GM12878 (cell line): ENCODE measurements around the gene PTCHD4. TPM values are rescaled to one million over a fixed set of nuclear protein-coding genes. Genes with fewer than 3 reads are reported as not detected.

Experiments used
- ATAC-seq: fragments of 200-7000 bp; cut with Tn5 transposase; 3 replicates; pipeline ENCODE4 v1.9.1; 2020; ENCODE audit warnings: mild to moderate bottlenecking, moderate library complexity
- BruUV-seq: library from RNA; stranded (reverse); fragments of 400-500 nt; replicated peaks from 2 replicates; lab custom pipeline; 2021; lab: Mats Ljungman, UMichigan
- CTCF ChIA-PET: fragments of 300-600 bp; sonication (Branson Sonifier 250); formaldehyde crosslinking; extraction: SDS; loops from one replicate; lab custom pipeline; 2021; ENCODE audit warnings: inconsistent platforms; lab: Yijun Ruan, JAX
- POLR2A ChIA-PET: fragments of 350-600 bp; formaldehyde crosslinking; extraction: SDS; loops from one replicate; lab custom pipeline; 2021; ENCODE audit warnings: inconsistent platforms; lab: Charles Lee
- RAD21 ChIA-PET: fragments of 300-600 bp; sonication (Branson Sonifier 250); formaldehyde crosslinking; loops from one replicate; lab custom pipeline; 2023; ENCODE audit warnings: antibody characterized with exemption; ENCODE audit not compliant: unreplicated experiment; lab: Charles Lee
- SMC1A ChIA-PET: fragments of 300-600 bp; sonication (Branson Sonifier 250); formaldehyde crosslinking; loops from one replicate; lab custom pipeline; 2023; ENCODE audit not compliant: unreplicated experiment, uncharacterized antibody; lab: Charles Lee
- DNase-seq: peaks from one replicate; pipeline ENCODE4 v3.0.0-alpha.2; 2011; ENCODE audit warnings: low read depth, low spot score
- FAIRE-seq: peaks from 3 replicates; lab custom pipeline; 2011; peaks lifted over from hg19 to GRCh38; lab: Jason Lieb, UNC
- H2AFZ ChIP-seq: 2 replicates; pipeline ENCODE4 v1.6.0; 2011; ENCODE audit warnings: low read depth, low read length, control low read depth; ENCODE audit not compliant: control insufficient read depth
- H3K27ac ChIP-seq: 2 replicates; pipeline ENCODE4 v1.5.1; 2011; ENCODE audit warnings: control low read depth; ENCODE audit not compliant: control insufficient read depth, insufficient read depth
- H3K27me3 ChIP-seq, 2 experiments: replicated peaks in 1 of 2; 2 replicates each; pipeline versions ENCODE4 v1.6.0 to v1.6.1; 2011; ENCODE audit warnings: low read length in 1 of 2; ENCODE audit not compliant: control insufficient read depth in 2 of 2, insufficient read depth in 2 of 2
- H3K36me3 ChIP-seq, 2 experiments: 2 replicates each; pipeline ENCODE4 v1.5.1; 2011; ENCODE audit warnings: low read length in 1 of 2; ENCODE audit not compliant: control insufficient read depth in 2 of 2, insufficient read depth in 2 of 2
- H3K4me1 ChIP-seq: 2 replicates; pipeline ENCODE4 v1.6.1; 2011; ENCODE audit warnings: mild to moderate bottlenecking, low read length, moderate library complexity, mixed read lengths; ENCODE audit not compliant: control insufficient read depth, insufficient read depth
- H3K4me2 ChIP-seq: 2 replicates; pipeline ENCODE4 v1.6.0; 2011; ENCODE audit warnings: control low read depth; ENCODE audit not compliant: control insufficient read depth, insufficient read depth
- H3K4me3 ChIP-seq: fragments of 200-600 bp; sonication (generic); 2 replicates; pipeline ENCODE4 v1.5.1; 2016
- H3K79me2 ChIP-seq: 2 replicates; pipeline ENCODE4 v1.6.0; 2011; ENCODE audit warnings: low read length; ENCODE audit not compliant: control insufficient read depth, insufficient read depth
- H3K9ac ChIP-seq: 2 replicates; pipeline ENCODE4 v1.8.0; 2011; ENCODE audit warnings: low read length, control low read depth, mixed read lengths; ENCODE audit not compliant: control insufficient read depth, insufficient read depth
- H3K9me3 ChIP-seq: replicated peaks from 3 replicates; pipeline ENCODE4 v1.5.1; 2011; ENCODE audit warnings: mild to moderate bottlenecking, low read length; ENCODE audit not compliant: control insufficient read depth, insufficient read depth
- H4K20me1 ChIP-seq: 2 replicates; pipeline ENCODE4 v1.6.0; 2011; ENCODE audit not compliant: control insufficient read depth, insufficient read depth
- BCL11A ChIP-seq: IDR thresholded peaks from 2 replicates; pipeline ENCODE4 v1.6.1; 2011; ENCODE audit warnings: low read depth, low read length
- RAD21 ChIP-seq: IDR thresholded peaks from 2 replicates; pipeline ENCODE4 v1.6.1; 2011; ENCODE audit warnings: mild to moderate bottlenecking, low read depth, low read length, moderate library complexity; ENCODE audit not compliant: insufficient read depth
- RCOR1 ChIP-seq: conservative IDR thresholded peaks from 2 replicates; pipeline ENCODE4 v1.6.1; 2012; ENCODE audit warnings: low read depth, low read length, improper control_type of control experiment
- SMAD5 ChIP-seq: IDR thresholded peaks from 2 replicates; pipeline ENCODE4 v1.6.1; 2016; ENCODE audit warnings: antibody characterized with exemption, low read depth
- ZNF24 ChIP-seq: fragments of 450-650 bp; IDR thresholded peaks from 2 replicates; pipeline ENCODE4 v1.6.1; 2017; ENCODE audit warnings: antibody characterized with exemption, mild to moderate bottlenecking
- WGBS: methylation state at CpG from one replicate; pipeline ENCODE4 v1.1.6; 2016; ENCODE audit warnings: low lambda C conversion rate; ENCODE audit not compliant: insufficient replicate concordance, insufficient coverage; ENCODE audit errors: missing lambda C conversion rate; 5-methylcytosine and 5-hydroxymethylcytosine counted together
- in situ Hi-C: fragments of 300-500 bp; cut with MboI; formaldehyde crosslinking; loops from 9 replicates; pipeline ENCODE4 v1.14.3; 2018; ENCODE audit warnings: mixed read lengths
- intact Hi-C: fragments of 100-400 bp; cut with micrococcal nuclease; formaldehyde crosslinking; loops from one replicate; pipeline ENCODE4 v1.14.2; 2022; ENCODE audit not compliant: unreplicated experiment
- polyA plus RNA-seq, 11 experiments: library from polyadenylated mRNA; depleted of rRNA in 4 of 11; unstranded in 6 of 11; stranded (reverse) in 5 of 11; fragments of >200 nt; fragmentation: Nextera tagmentation in 4 of 11; fragmentation: Illumina TruSeq in 1 of 11; extraction: Ambion mirVana in 4 of 11; extraction: Trizol in 1 of 11; gene quantifications; 1 replicate in 1 of 11; 2 replicates in 10 of 11; pipeline versions ENCODE4 v1.2.1 to v1.2.3, GENCODE V29; 2011 to 2016; ENCODE audit warnings: inconsistent platforms in 2 of 11, missing spikeins in 2 of 11, low read depth in 1 of 11
- total RNA-seq, 4 experiments: library from RNA; depleted of rRNA in 3 of 4; stranded (reverse); fragments of >200 nt in 3 of 4; fragmentation: Illumina TruSeq in 1 of 4; extraction: Trizol in 1 of 4; gene quantifications; 2 replicates each; pipeline versions ENCODE4 v1.2.1 to v1.2.3, GENCODE V29; 2013 to 2021
- TF ChIP-seq, protein P1 (sequence below): fragments of 450-650 bp; IDR thresholded peaks from 2 replicates; pipeline ENCODE4 v1.6.1; 2018; ENCODE audit warnings: borderline replicate concordance, mild to moderate bottlenecking; ENCODE audit not compliant: partially characterized antibody
- TF ChIP-seq, protein P2 (sequence below): IDR thresholded peaks from 2 replicates; pipeline ENCODE4 v1.6.1; 2012; ENCODE audit warnings: low read depth, low read length, improper control_type of control experiment
- TF ChIP-seq, protein P3 (sequence below): IDR thresholded peaks from 2 replicates; pipeline ENCODE4 v1.6.1; 2012; ENCODE audit warnings: low read depth, low read length, improper control_type of control experiment

Gene PTCHD4
- total and polyA plus RNA-seq, 10 of the 15 experiments (the other 5 are each of a cell fraction or from before 2014, with no cell fraction given): 0.02 to 0.17 (median 0.07) TPM; not detected in 3

DNA sequence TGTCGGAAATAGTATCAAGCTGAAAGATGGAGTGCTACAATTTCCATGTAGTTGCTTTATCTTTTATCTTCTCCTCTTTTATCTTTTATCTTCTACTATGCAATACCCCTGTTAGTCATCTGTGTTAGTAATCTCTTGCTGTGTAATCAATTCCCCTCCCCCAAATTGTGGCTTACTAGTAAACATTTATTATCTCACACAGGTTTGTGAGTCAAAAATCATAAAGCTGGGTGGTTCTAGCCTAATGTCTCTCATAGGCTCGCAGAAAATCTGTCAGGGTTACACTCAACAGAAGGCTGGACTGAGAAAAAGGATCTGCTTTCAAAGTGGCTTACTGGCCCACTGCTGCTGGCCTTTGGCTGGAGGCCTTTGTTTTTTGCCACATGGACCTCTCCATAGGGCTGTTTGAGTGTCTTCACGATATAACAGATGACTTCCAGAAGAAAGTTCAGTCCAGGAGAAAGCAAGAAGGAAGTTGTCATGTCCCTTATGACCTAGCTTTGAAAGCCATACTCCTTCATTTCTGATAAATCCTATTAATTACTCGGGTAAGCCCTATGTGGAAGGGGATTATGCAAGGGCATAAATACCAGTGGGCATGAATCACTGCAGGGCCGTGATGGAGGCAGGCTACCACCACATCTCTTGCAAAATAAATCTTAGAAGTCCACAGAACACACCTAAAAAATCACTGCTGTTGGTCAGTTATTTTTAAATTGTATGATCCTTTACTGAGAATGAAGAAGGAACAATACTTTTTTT lies 24.5 kb upstream of the PTCHD4 start:
- CTCF ChIA-PET: interaction anchor here (1.5 kb wide), 1 partner anchor 11 kb away, joined by 3 read pairs; no protein-coding TSS in a partner anchor
- BruUV-seq: no TSS peak

More for the DNA sequence above, 24.5 kb upstream of the PTCHD4 start:
- Histone ChIP-seq H3K79me2 (no peaks in the 10 kb centered on the region), H3K4me2 (no peak overlapping the region), H3K27ac (no peak overlapping the region), H2AFZ (no peak overlapping the region), H3K4me3 (no peak overlapping the region), H3K9me3 (no peaks in the 10 kb centered on the region), H3K27me3 (no peaks in the 10 kb centered on the region), H3K4me1 (no peaks in the 10 kb centered on the region), H3K9ac (no peak overlapping the region), H4K20me1 (no peaks in the 10 kb centered on the region), H3K36me3 (no peaks in the 10 kb centered on the region)
- FAIRE-seq (no peak), ATAC-seq (no peak), DNase-seq (no peak)
- ChIA-PET RAD21 (no interaction called here), SMC1A (no interaction called here), POLR2A (no interaction called here)
- intact Hi-C loops (no loop called here), in situ Hi-C loops (no loop called here)
- TF ChIP-seq RCOR1: no peak
- no peak for TF ChIP-seq RAD21
- TF ChIP-seq SMAD5: no peak
- no peak for TF ChIP-seq ZNF24
- no peak for TF ChIP-seq BCL11A
- TF ChIP-seq, protein P1, sequence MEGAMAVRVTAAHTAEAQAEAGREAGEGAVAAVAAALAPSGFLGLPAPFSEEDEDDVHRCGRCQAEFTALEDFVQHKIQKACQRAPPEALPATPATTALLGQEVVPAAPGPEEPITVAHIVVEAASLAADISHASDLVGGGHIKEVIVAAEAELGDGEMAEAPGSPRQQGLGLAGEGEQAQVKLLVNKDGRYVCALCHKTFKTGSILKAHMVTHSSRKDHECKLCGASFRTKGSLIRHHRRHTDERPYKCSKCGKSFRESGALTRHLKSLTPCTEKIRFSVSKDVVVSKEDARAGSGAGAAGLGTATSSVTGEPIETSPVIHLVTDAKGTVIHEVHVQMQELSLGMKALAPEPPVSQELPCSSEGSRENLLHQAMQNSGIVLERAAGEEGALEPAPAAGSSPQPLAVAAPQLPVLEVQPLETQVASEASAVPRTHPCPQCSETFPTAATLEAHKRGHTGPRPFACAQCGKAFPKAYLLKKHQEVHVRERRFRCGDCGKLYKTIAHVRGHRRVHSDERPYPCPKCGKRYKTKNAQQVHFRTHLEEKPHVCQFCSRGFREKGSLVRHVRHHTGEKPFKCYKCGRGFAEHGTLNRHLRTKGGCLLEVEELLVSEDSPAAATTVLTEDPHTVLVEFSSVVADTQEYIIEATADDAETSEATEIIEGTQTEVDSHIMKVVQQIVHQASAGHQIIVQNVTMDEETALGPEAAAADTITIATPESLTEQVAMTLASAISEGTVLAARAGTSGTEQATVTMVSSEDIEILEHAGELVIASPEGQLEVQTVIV: no peak
- TF ChIP-seq, protein P2, sequence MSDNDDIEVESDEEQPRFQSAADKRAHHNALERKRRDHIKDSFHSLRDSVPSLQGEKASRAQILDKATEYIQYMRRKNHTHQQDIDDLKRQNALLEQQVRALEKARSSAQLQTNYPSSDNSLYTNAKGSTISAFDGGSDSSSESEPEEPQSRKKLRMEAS: no peak
- TF ChIP-seq, protein P3, sequence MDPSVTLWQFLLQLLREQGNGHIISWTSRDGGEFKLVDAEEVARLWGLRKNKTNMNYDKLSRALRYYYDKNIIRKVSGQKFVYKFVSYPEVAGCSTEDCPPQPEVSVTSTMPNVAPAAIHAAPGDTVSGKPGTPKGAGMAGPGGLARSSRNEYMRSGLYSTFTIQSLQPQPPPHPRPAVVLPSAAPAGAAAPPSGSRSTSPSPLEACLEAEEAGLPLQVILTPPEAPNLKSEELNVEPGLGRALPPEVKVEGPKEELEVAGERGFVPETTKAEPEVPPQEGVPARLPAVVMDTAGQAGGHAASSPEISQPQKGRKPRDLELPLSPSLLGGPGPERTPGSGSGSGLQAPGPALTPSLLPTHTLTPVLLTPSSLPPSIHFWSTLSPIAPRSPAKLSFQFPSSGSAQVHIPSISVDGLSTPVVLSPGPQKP: no peak
- 20% methylated on average over 5 of the region's 5 CpGs for WGBS
